ENCODE results near the gene B9D2. TPM values are rescaled to one million over a fixed set of nuclear protein-coding genes. Genes with fewer than 3 reads are reported as not detected.

The B9D2 gene
- total RNA-seq, 4 donors from 2014 or later: 6.4 to 9.3 TPM; not detected in 2

- H3K9me3 ChIP-seq: no peaks in the 10 kb centered on the region
- no peak for DNase-seq
- no peaks in the 10 kb centered on the region for H3K36me3 ChIP-seq
- TF ChIP-seq EP300 (IDR thresholded peaks at IDR 0.05; ENCODE audit: low read depth): no peak
- no peak for TF ChIP-seq POLR2AphosphoS5 (IDR thresholded peaks at IDR 0.05)
- TF ChIP-seq, protein P1, sequence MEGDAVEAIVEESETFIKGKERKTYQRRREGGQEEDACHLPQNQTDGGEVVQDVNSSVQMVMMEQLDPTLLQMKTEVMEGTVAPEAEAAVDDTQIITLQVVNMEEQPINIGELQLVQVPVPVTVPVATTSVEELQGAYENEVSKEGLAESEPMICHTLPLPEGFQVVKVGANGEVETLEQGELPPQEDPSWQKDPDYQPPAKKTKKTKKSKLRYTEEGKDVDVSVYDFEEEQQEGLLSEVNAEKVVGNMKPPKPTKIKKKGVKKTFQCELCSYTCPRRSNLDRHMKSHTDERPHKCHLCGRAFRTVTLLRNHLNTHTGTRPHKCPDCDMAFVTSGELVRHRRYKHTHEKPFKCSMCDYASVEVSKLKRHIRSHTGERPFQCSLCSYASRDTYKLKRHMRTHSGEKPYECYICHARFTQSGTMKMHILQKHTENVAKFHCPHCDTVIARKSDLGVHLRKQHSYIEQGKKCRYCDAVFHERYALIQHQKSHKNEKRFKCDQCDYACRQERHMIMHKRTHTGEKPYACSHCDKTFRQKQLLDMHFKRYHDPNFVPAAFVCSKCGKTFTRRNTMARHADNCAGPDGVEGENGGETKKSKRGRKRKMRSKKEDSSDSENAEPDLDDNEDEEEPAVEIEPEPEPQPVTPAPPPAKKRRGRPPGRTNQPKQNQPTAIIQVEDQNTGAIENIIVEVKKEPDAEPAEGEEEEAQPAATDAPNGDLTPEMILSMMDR (IDR thresholded peaks at IDR 0.05): no peak
- no peak for TF ChIP-seq POLR2A (IDR thresholded peaks at IDR 0.05)
- no peak overlapping the region for H3K4me3 ChIP-seq
- H3K27me3 ChIP-seq: no peaks in the 10 kb centered on the region
- intact Hi-C loops (cut with DNase I; ENCODE audit: low total_unique reads) (no loop called here), in situ Hi-C loops (cut with MboI; ENCODE audit: low pct_ligation_motif_present in 1 of 4, low pct_unique_long_range_greater_than_20kb in 1 of 4, low sequenced_read_pairs in 3 of 4) (no loop called here)
- peaks cover 7 to 18% (median 16%) of the 10 kb centered on the region in 4 donors for H3K4me1 ChIP-seq
- 83 to 95% methylated on average over 1 of the region's 1 CpG for WGBS, 2 donors (ENCODE audit: low coverage in 1 of 2)
- no peak overlapping the region for H3K27ac ChIP-seq
Observed at GRCh38 chr19:41359741-41360140, 4.2 kb downstream of the B9D2 start.

- Histone ChIP-seq H3K27ac (no peak overlapping the region), H3K36me3 (no peaks in the 10 kb centered on the region), H3K27me3 (peaks cover 12% of the 10 kb centered on the region), H3K4me1 (peaks cover under 1 to 21% (median 19%) of the 10 kb centered on the region in 4 donors), H3K9me3 (no peaks in the 10 kb centered on the region), H3K4me3 (no peak overlapping the region)
- intact Hi-C loops (cut with DNase I; ENCODE audit: low total_unique reads): no loop called here
- TF ChIP-seq, protein P1 (IDR thresholded peaks at IDR 0.05): no peak
- TF ChIP-seq EP300 (IDR thresholded peaks at IDR 0.05; ENCODE audit: low read depth) (no peak), POLR2A (IDR thresholded peaks at IDR 0.05) (no peak), POLR2AphosphoS5 (IDR thresholded peaks at IDR 0.05) (no peak)
- in situ Hi-C loops (cut with MboI; ENCODE audit: low pct_ligation_motif_present in 1 of 4, low pct_unique_long_range_greater_than_20kb in 1 of 4, low sequenced_read_pairs in 3 of 4): no loop called here
- WGBS, 2 donors (ENCODE audit: low coverage in 1 of 2): 90 to 100% methylated on average over 1 to 13 of the region's 13 CpGs
- DNase-seq: no peak
Observed at GRCh38 chr19:41357746-41358145, 6.2 kb downstream of the B9D2 start.

DNA sequence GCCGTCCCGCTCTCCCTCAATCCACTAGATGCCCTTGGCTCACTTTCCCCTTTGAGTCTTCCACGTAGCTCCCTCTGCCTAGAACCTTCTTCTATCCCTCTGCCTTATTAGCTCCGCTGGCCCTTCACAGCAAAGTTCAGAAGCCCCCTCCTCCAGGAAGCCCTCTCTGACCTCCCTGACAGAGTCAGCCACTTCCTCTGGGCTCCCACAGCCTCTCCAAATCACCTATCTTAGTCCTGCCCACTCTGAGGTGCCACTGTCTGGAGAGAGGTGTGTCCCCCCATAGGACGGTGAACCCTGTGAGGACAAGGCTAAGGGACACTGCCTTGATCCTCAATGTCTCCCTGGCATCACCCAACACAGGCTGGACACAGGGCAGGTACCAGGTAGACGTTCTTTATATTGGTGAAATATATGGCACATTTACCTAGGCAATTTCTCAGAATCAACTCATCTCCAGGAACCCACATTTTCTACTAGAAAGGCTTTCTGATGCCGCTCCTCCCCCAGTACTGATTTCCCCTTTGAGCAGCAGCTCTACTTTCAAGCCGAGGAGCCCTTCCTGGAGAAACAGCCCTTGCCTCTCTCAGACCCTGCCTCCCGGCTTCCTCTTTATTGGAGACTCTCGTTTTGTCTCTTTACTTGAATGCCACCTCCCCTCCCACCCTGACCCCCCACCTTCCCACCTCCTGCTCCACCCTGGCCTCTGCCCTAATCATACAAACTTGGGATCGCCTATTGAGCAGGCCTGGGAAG, 6.8 kb downstream of the B9D2 start:
- in situ Hi-C loops (cut with MboI; ENCODE audit: low pct_ligation_motif_present in 1 of 4, low pct_unique_long_range_greater_than_20kb in 1 of 4, low sequenced_read_pairs in 3 of 4): no loop called here
- Histone ChIP-seq H3K36me3 (no peaks in the 10 kb centered on the region), H3K27me3 (peaks cover 17% of the 10 kb centered on the region), H3K27ac (no peak overlapping the region), H3K4me3 (no peak overlapping the region), H3K9me3 (no peaks in the 10 kb centered on the region), H3K4me1 (peaks cover 0 to 20% (median 19%) of the 10 kb centered on the region in 4 donors)
- no peak for DNase-seq
- TF ChIP-seq EP300 (IDR thresholded peaks at IDR 0.05; ENCODE audit: low read depth) (no peak), POLR2A (IDR thresholded peaks at IDR 0.05) (no peak), POLR2AphosphoS5 (IDR thresholded peaks at IDR 0.05) (no peak)
- TF ChIP-seq, protein P1 (IDR thresholded peaks at IDR 0.05): no peak
- WGBS, 2 donors (ENCODE audit: low coverage in 1 of 2): 85 to 100% methylated on average over 7 to 11 of the region's 11 CpGs
- intact Hi-C loops (cut with DNase I; ENCODE audit: low total_unique reads): no loop called here

DNA sequence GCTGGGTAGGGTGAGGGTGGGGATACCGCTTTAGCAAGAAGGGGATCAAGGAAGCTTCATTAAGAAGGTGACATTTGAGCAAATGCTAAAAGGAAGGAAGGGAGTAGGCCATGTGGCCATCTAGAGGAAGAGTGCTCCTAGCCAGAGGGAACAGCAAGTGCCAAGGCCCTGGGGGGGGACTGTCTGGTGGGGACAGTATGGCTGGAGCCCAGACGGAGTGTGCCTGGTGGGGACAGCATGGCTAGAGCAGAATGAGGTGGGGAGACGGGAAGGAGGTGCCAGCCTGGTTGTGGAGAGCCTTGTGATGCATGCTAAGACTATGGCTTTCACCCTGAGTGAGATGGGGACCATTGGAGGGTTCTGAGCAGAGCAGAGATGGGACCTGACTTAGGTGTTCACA, 8.1 kb downstream of the B9D2 start:
- H3K27ac ChIP-seq: no peak overlapping the region

More for the DNA sequence above, 8.1 kb downstream of the B9D2 start:
- Histone ChIP-seq H3K9me3 (no peaks in the 10 kb centered on the region), H3K4me3 (no peak overlapping the region), H3K27me3 (peaks cover 31% of the 10 kb centered on the region), H3K36me3 (no peaks in the 10 kb centered on the region), H3K4me1 (peaks cover under 1 to 33% (median 28%) of the 10 kb centered on the region in 4 donors)
- TF ChIP-seq POLR2AphosphoS5 (IDR thresholded peaks at IDR 0.05): no peak
- TF ChIP-seq, protein P1 (IDR thresholded peaks at IDR 0.05): no peak
- TF ChIP-seq EP300 (IDR thresholded peaks at IDR 0.05; ENCODE audit: low read depth): no peak
- TF ChIP-seq POLR2A (IDR thresholded peaks at IDR 0.05): no peak
- intact Hi-C loops (cut with DNase I; ENCODE audit: low total_unique reads) (no loop called here), in situ Hi-C loops (cut with MboI; ENCODE audit: low pct_ligation_motif_present in 1 of 4, low pct_unique_long_range_greater_than_20kb in 1 of 4, low sequenced_read_pairs in 3 of 4) (no loop called here)
- 80 to 90% methylated on average over 3 of the region's 3 CpGs for WGBS, 2 donors (ENCODE audit: low coverage in 1 of 2)
- DNase-seq: no peak

Data from transverse colon (tissue), 4 donors.